ENCODE data around the gene ABHD11.

The ABHD11 gene

DNA sequence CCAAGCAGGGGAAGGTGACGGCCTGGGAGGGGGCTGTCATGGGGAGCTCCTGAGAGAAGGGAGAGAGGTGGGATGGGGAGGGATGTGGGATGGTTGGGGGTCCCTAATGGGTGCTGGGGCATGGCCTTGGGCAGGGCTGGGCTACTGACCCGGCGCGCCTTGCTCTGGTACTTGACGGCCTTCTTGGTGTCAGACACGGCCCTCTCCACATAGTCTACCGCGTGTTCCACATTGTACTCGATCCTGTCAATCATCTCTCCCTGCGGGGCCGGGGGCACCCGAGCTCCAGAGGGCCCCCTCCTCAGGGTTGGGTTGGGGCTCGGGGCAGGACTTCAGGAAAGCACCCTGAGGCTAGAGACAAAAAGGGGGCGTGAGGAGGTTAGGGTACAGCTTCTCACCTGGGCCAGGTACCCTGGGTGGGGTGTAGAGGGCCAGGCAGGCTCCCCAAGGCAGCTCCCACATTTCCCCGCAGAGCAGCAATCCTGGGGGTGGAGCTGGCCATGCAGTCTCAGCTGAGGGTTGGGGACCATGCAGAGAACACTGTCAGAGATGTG is 37.9 kb downstream of the ABHD11 start:
- DNase-seq, result no peak

GRCh38 chr7:73700069-73700423 is 38.6 kb downstream of the ABHD11 start:
- no peak for DNase-seq

DNA sequence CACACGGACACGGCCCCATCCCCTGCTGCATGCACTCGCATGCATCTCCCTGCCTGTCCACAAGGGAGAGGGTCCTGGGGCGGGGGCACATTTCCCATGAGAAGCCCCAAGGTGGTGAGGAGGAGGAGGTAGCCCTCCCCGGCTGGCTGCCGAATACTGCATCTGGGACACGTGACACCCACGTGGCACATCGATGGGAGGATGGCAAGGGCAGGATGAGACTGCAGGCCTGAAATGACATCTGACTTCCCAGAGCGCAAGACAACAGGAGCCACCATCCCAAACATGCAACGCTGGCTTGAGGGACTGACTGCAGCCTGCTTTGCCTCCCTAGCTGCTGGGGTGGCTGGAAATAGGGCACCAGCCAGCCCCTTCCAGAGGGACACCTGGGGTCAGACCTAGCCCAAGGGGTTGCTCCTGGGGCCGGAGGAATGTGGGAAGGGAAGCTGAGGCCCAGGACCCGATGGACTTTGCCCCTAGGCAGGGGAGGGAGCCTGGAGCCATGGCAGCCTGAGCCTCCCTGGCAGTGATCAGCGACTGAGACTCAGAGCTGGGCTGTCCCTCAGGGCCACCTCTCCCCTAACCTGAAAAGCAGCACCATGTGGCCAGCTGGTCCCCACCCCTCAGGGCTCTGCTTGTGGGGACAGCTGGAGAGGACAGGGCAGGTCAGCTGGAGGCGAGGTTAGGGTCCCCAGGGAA is 39.1 kb downstream of the ABHD11 start:
- no peak for DNase-seq

DNA sequence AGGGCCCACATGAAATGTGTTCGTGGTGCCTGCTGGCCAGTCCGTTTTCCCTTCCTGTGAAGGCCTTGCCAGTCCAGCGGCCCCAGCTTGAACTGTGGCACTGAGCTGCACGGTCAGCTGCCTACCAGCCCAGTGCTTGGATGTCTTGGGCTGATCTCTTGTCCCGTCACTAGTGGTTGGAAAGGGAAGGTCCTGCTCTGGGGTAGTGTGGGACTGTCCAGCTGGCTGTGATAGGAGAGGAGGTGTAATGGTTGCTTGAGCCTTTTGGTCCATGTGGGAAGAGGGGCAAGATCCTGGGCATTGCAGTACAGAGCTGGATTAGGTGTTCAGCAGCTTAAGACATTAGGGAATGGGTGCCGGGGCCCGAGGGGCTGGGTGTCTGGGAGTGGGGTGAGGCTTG is 40.2 kb downstream of the ABHD11 start:
- DNase-seq, result no peak

GRCh38 chr7:73696372-73696771 is 42.2 kb downstream of the ABHD11 start:
- DNase-seq, result no peak

DNA sequence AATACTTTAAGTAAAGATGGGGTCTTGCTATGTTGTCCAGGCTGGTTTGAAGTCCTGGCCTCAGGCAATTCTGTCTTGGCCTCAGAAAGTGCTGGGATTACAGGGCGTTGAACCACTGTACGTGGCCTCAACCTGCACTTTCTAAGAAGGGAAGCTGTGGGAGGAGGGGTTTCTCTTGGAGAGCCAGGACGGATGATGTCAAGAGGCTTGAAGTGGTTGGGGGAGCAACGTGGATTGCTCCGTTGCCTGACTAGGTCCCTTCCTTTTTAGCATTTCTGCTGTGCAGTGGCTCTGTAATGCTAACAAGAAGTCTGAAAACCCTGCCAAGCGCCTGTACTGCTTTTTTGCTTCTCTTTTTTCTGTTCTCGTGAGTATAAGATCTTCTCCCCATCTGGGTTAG is 48.0 kb downstream of the ABHD11 start:
- no peak for DNase-seq

GRCh38 chr7:73688288-73688687 is 50.3 kb downstream of the ABHD11 start:
- no peak for DNase-seq
